GM19351 (cell line): ENCODE results near the gene TMEM151A.

Source experiments
- ATAC-seq: cut with Tn5 transposase; IDR thresholded peaks from one replicate; pipeline ENCODE4 v1.9.1; 2021; ENCODE audit warnings: mild to moderate bottlenecking, moderate library complexity; ENCODE audit not compliant: unreplicated experiment

Gene TMEM151A

GRCh38 chr11:66334605-66335442, 43.1 kb downstream of the TMEM151A start:
- no peak for ATAC-seq

DNA sequence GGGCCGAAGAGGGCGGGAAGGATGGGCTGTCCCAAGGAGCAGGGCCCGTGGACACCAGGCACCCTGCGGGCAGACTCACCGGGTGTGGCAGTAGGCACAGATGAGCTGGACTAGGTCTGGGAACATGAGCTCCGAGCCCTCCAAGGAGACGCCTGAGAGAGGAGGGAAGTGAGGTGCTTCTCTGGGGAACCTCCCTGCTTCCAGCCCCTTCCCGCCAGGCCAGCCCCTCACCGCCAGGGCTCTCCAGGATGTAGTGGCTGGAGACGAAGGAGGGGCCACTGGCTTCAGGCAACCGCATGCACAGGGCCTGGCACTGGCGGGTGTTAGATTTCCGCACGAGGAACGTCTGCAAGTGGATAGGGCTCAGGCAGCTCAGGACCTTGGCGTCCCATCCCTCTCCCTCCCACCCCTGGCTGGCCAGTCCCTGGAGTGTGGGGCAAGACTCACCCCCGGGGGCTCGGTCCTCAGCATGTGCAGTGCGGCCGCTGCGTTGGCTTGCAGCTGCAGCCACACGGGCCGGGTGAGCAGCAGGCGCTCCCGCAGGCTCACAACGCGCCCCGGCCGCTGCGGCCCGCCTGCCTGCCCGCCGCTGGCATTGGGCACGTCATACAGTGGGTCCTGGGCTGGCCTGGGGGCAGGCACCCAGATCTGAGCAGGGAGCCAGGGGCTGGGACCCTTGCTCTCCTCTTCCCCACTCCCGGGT, 44.0 kb downstream of the TMEM151A start:
- ATAC-seq, result no peak

GRCh38 chr11:66336234-66337102, 44.8 kb downstream of the TMEM151A start, which contains the start of gene RIN1:
TSS of gene RIN1 (minus strand) at chr11:66336434. CDS start at chr11:66336402, 32 bp downstream.
- peak; percentile 57 for ATAC-seq

DNA sequence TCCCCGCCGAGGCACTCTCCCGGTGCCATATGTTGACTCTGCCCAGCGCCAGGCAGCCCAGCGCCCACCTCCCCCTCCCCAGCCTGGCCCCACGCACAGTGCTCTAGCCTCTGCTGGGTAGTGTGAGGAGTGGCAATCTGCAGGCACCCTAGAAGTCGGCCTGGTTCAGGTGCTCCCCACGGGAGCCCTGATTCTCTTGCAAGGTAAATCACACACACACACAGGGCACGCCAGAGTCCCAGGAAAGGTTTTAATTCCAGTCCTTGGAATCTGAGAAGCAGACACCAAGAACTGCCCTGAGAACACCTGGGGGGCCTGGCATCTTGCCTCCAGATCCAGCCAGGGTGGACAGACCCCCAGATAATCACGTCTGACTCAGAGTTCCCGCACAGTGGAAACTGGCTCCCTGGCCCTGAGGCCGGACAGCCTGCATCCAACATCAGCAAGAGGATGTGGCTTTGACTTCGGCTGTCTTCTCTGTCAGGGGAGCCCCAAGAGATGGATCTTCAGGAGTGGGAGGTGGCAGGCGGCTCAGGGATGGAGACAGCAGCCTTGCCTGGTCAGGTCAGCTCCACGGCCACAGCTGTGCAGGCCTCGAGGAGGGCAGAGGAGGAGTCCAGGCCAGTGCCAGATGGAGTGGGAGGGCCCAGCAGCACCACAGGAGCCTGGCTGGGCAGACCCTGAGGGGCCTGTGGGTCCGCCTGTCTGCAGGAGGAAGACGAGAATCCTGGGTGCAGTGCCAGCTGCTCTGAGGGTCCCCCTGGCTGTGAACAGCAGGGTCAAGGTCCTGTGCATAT, 45.6 kb downstream of the TMEM151A start:
- no peak for ATAC-seq

DNA sequence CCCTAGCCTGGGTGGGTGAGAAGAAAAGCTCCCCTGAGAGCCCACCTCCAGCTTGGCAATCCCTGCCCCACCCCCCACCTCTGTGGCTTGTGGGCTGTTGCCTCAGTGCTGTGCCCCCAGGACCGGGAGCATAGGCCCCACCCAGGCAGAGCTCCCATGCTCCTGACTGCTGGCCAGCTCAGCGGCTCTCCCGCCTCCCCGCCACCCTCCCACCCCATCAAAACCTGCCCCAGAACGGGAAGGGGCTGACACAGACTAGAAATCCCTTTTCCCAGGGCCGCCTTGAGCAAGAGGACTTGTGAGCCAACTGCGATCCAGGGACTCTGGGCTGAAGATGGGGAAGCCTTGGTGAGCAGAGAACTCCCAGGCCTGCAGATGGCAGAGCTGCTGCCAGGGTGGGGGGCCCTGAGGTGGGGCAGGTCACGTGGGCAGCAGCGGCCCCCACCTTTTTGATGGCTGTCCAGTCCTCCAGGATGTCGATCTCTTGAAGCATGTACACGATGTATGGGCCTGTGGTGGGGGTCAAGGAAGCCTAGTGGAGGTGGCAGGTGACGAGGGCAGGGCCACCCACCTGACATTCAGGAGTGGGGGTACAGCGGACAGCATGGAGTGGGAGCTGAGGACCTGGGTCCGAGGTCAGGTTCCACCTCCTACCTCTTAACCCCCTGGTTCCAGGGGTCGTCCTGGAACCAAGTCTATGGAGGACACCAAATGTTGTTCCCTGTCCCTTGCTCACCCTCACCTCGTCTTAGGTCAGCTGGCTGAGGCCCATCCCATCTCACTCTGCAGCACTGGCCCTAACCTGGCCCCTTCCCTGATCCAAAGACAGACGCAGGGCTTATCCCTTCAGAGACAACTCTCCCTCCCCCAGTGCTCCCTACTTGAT, 46.8 kb downstream of the TMEM151A start:
- no peak for ATAC-seq

- no peak for ATAC-seq
These were observed 47.5 kb downstream of the TMEM151A start for GRCh38 chr11:66339162-66339675.

GRCh38 chr11:66339686-66340483, 48.2 kb downstream of the TMEM151A start:
- no peak for ATAC-seq

- ATAC-seq, result no peak
These were observed 49.2 kb downstream of the TMEM151A start for GRCh38 chr11:66340596-66341501.

DNA sequence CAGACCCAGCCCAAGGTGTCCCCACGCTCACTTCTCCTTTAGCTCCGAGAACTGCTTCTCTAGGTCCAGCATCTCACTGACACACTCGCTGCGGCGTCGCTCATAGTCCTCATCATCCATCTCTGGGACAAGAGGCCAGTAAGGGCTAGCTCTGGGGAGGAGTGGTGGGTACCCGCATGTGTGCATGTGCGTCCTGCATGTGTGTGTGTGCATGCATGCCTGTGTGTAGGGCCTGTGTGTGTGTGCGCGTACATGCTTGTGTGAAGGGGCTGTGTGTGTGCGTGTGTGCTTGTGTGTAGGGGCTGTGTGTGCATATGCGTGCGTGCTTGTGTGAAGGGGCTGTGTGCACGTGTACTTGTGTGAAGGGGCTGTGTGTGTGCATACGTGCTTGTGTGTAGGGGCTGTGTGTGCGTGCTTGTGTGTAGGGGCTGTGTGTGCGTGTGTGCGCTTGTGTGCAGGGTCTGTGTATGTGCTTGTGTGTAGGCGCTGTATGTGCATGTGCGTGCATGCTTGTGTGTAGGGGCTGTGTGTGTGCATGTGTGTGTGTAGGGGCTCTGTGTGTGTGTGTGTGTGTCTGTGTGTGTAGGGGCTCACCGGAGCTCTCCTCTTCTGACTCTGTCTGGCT, 49.9 kb downstream of the TMEM151A start:
- no peak for ATAC-seq

DNA sequence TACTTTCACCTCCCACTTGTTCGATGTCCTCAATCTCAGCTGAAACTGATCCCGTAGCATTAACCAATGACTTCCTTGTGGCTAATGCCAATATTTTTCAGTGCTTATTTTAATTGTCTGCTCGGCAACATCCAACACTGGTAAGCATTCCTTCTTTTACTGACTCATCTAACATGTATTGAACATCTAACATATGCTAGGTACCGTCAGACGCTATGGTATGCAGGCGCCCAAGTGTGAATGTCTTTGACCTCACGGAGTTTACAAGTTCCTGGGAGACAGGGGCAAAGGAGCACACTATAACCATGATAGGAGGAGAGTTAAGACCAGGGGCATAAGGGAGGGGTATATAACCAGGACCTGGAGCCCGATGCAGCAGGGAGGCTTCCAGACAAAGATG, 51.5 kb downstream of the TMEM151A start:
- ATAC-seq, result no peak

DNA sequence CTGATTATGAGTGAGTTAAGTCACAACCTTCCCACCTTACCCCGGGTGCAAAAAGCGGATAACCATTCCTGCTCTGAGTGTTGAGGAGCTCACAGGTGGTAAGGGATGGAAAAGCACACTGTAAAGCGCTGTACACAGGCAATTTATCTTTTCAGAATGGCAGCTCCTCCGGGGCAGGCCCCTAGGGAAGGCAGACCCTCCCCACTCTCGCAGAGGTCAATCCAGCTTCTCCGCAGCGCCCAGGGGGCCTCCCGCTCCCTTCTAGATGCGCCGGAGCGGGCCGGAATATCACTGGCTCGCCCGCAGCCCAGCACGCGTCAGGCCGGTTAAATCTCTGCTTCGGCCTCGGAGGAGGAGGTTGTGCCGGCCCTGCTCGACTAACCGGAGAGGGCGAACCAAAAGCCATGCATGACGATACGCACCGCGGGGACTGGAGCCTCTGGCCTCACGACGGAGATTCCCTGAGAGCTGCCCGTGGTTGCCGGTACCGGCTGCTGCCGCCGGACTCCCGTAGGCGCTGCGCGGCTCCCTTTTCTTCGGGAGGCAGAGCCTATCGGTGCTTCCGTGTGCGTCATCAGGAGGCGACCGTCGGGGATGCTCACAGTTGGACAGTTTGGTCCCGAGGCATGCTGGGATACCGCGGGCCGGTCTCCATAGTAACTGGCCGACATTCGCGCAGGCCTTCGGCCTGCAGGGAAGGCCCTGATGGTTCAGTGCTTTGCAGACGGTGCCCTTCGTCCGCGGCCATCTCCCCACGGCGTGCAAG, 53.0 kb downstream of the TMEM151A start, which contains the start of gene BRMS1:
Gene BRMS1, minus strand, starts transcription at position 555 of the 766 bp plus-strand sequence. CDS start 2,870 bp downstream, outside the sequence.
- peak; percentile 77 for ATAC-seq

DNA sequence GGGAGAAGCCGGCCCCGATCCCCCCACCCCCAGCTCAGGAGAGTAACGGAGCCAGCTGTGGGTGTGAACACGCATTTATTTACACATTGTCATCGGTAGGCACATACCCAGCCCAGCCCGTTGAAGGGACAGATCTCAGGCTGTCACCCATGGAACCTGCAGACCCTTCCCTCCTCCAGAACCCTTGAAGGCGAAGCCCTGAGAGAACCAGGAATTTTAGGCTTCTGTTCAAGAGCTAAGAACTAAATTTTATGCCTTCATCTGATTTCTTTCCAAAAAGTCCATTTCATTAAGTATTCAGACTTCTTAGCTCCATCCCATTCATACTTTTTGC, 53.6 kb downstream of the TMEM151A start:
- ATAC-seq, result peak; percentile 5
